ENCODE results near the gene BTRC.
A peak's percentile ranks its signal among the peaks of the same experiment; 100 is the strongest.

The BTRC gene

DNA sequence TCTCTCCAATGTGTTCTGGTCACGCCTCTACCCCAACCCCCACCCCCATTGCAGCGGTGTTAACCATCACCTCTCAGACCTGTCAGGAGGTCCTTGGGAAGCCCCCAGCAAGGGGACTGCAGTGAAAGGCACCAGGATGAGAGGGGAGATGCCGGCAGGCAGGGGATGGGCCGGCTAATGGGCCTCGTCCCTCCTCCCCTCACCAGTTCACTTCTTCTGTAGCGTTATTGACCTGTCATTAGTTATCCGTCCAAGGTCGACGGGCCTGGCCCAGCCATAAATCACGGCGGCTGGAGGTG lies 215.3 kb downstream of the BTRC start:
- TF ChIP-seq, protein P1, sequence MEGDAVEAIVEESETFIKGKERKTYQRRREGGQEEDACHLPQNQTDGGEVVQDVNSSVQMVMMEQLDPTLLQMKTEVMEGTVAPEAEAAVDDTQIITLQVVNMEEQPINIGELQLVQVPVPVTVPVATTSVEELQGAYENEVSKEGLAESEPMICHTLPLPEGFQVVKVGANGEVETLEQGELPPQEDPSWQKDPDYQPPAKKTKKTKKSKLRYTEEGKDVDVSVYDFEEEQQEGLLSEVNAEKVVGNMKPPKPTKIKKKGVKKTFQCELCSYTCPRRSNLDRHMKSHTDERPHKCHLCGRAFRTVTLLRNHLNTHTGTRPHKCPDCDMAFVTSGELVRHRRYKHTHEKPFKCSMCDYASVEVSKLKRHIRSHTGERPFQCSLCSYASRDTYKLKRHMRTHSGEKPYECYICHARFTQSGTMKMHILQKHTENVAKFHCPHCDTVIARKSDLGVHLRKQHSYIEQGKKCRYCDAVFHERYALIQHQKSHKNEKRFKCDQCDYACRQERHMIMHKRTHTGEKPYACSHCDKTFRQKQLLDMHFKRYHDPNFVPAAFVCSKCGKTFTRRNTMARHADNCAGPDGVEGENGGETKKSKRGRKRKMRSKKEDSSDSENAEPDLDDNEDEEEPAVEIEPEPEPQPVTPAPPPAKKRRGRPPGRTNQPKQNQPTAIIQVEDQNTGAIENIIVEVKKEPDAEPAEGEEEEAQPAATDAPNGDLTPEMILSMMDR (IDR thresholded peaks at IDR 0.05; ENCODE audit: low read depth, low read length), result no peak
- H3K4me3 ChIP-seq (ENCODE audit: low read depth, low read length), result no peak overlapping the region

DNA sequence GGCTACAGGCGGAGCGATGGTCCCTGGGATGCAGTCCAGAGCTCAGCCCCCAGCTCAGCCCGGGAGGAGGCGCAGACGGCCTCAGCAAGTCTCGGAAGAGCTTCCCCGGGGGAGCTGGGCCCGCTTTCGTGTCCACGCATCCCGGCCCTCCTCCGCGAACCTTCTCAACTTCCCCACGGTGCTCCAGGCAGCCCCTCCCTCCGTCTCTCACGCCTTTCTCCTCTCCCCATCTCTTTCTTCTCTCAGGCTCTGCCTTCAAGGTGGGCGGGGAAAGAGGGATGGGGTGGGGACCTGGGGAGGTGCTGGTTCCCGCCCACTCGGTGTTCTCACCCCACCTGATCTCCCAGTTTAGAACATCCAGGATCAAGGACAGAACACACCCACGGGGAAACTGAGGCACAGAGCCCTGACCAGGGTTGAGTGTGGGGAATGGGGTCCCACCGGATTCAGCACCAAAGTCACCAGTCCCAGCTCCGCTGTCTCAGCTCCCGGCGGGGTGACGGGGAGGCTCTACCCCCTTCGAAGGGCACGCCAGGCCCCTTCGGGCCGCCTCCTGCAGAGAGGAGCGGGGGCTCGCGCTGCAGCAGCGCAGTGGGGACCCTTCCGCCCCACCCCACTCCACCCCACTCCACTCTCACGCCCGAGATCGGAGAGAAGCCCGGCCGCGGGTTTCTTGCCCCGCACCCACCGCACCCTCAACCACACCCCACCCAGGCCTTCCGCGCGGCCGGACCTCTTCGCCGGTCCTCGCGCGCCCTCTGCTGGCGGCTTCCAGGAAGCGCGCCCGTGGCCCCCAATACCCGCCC lies 215.9 kb downstream of the BTRC start:
- TF ChIP-seq, protein P1 (IDR thresholded peaks at IDR 0.05; ENCODE audit: low read depth, low read length), result peak; percentile 53
- H3K4me3 ChIP-seq (ENCODE audit: low read depth, low read length), result peak overlapping the region; percentile 64

DNA sequence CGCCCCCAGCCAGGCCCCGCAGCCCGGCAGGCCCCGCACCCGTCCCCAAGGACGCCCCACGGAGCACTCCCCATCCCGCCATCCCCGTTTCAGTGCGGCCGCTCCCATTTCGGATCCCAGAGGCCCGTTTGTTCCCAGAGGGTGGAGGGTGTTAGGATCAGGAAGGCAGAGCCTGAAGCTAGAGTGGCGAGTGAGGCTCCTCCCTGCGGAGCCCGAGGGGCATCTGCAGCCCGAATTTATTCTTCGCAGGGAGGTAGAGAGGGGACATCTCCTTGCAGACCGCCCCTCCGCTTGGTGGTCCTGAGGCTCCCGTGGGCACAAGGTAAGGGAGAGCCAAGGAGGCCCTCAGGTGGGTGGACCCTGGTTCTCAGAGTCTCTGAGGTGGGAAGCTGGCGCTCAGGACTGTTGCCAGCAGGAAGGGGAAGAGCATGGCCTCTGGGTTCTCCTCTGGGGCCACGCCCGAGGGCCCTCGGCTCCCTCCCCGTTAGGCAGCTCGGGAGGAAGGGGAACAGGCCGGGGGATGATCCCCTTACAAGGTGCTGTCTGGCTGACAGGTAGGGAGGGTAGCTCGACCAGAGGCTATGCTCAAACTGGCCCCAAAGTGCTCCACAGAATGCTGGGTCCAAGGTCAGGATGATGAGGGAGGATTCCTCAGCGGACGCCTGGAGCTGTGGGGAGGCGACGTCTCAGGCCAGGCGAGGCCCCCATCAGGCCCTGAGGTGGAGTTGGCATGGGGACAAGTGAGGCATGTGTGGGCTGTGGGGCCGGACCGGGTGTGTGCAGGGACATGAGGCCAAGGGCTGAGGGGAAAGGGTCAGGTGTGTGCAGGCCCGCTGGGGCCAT lies 216.7 kb downstream of the BTRC start:
- TF ChIP-seq, protein P1 (IDR thresholded peaks at IDR 0.05; ENCODE audit: low read depth, low read length), result no peak; the same call in 1 of the 2 replicates
- H3K4me3 ChIP-seq (ENCODE audit: low read depth, low read length), result peak overlapping the region; percentile 64

DNA sequence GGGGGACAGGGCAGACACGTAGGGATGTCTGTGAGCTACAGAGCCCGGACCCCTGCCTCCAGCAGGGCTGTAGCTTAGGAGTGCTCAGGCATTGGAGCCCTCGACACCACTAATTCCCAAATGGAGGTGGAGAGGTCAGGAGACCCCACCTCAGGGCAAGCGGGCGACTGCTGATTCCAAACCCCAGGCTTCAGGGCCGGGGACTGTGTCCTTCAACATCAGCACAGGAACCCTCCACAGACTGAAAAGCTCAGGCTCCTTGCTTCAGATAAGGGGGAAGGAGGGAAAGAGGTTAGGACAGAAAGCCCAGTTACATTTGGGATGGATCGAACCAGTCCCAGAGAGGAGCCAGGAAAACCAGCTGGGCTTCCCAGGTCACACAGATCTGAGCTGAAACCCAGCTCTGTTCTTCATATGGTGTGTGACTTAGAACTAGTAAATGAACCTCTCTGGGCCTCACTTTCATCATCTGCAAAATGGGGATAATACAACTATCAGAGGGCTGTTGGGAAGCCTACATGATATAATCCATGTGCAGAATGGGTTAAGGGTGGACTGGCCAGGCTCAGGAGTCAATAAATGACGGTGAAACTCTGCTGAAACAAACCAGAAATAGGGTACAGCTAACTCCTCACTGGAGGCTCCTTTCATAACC lies 217.4 kb downstream of the BTRC start:
- TF ChIP-seq, protein P1 (IDR thresholded peaks at IDR 0.05; ENCODE audit: low read depth, low read length), result no peak
- no peak overlapping the region for H3K4me3 ChIP-seq (ENCODE audit: low read depth, low read length)

DNA sequence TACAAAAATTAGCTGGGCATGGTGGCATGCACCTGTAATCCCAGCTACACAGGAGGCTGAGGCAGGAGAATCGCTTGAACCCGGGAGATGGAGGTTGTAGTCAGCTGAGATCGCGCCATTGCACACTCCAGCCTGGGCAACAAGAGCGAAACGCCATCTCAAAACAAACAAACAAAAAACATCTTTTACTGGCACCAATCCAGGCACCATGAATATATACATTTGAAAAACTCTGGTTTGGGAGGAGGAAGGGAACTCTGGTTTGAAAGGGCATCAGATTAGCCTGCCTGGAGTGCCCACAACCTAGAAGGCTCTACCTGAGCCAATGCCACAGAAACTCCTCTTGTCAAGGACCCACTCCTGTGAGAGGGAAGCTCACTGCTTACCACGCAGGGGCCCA lies 218.2 kb downstream of the BTRC start:
- TF ChIP-seq, protein P1 (IDR thresholded peaks at IDR 0.05; ENCODE audit: low read depth, low read length), result no peak
- H3K4me3 ChIP-seq (ENCODE audit: low read depth, low read length), result no peak overlapping the region

DNA sequence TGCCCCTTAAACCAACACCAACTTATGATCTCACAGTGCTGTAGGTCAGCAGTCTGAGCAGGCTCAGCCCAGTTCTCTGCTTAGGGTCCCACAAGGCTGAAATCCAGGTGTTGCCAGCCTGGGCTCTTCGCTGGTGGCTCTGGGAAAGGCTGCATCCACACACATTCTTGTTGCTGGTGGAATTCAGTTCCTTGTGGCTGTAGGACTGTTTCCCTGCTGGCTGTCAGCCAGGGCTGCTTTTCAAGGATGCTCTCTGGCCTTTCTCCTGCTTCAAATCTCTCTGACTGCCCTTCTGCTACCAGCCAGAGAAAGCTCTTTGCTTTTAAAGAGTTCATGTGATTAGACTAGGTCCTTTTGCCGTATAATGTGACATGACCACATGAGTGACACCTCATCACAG lies 218.8 kb downstream of the BTRC start:
- no peak overlapping the region for H3K4me3 ChIP-seq (ENCODE audit: low read depth, low read length)
- TF ChIP-seq, protein P1 (IDR thresholded peaks at IDR 0.05; ENCODE audit: low read depth, low read length), result no peak

All from WI38 (cell line).